Activated CD8-positive, alpha-beta T cell treated with anti-CD3 and anti-CD28 coated beads, Interleukin-2, amount 10 ng/mL, durations not matched to agents 7 days and 5 days (primary cell): ENCODE measurements around the gene WWP2. TPM values are rescaled to one million over a fixed set of nuclear protein-coding genes. Genes with fewer than 3 reads are reported as not detected.
"Not testable (repeated sequence)": the region's sequence is repeated elsewhere in the genome, so short reads cannot be mapped to it uniquely, and the experiment has no call there.

Experiments used
- ATAC-seq: fragments of 150-1000 bp; cut with Tn5 transposase; one replicate; pipeline ENCODE4 v1.10.0; 2021; ENCODE audit warnings: moderate library complexity
- CTCF ChIA-PET: fragments of 350-600 bp; sonication (Branson Sonifier 250); formaldehyde crosslinking; loops from one replicate; lab custom pipeline; 2021; ENCODE audit warnings: antibody characterized with exemption; lab: Charles Lee
- POLR2A ChIA-PET: fragments of 350-600 bp; sonication (Branson Sonifier 250); formaldehyde crosslinking; loops from one replicate; lab custom pipeline; 2021; ENCODE audit warnings: antibody characterized with exemption; lab: Charles Lee
- DNase-seq: peaks from one replicate; pipeline ENCODE4 v3.0.0-alpha.2; 2020
- H3K27ac Mint-ChIP-seq: one replicate; pipeline ENCODE4 v1.8.0; 2021; ENCODE audit warnings: mild to moderate bottlenecking, mixed read lengths
- H3K27me3 Mint-ChIP-seq: one replicate; pipeline ENCODE4 v1.8.0; 2021; ENCODE audit warnings: low read depth, mixed read lengths
- H3K36me3 Mint-ChIP-seq: one replicate; pipeline ENCODE4 v1.8.0; 2021; ENCODE audit warnings: low read depth, mixed read lengths
- H3K4me1 Mint-ChIP-seq: one replicate; pipeline ENCODE4 v1.8.0; 2021; ENCODE audit warnings: low read depth, mixed read lengths
- H3K4me3 Mint-ChIP-seq: one replicate; pipeline ENCODE4 v1.8.0; 2021; ENCODE audit warnings: mild to moderate bottlenecking, mixed read lengths
- H3K9me3 Mint-ChIP-seq: one replicate; pipeline ENCODE4 v1.8.0; 2022; ENCODE audit warnings: mixed read lengths; ENCODE audit not compliant: insufficient read depth
- total RNA-seq, 2 experiments: library from RNA; stranded (reverse); gene quantifications; one replicate each; pipeline ENCODE4 v1.2.3, GENCODE V29; 2021

WWP2 gene
- total RNA-seq, 2 experiments from 2014 or later = 60.1 to 64.5 TPM

- CTCF ChIA-PET = no interaction called here
- DNase-seq (no peak), ATAC-seq (no peak)
- H3K36me3 Mint-ChIP-seq = peaks cover 24% of the 10 kb centered on the region
- no peaks in the 10 kb centered on the region for H3K27me3 Mint-ChIP-seq
- no peak overlapping the region for H3K27ac Mint-ChIP-seq
- H3K9me3 Mint-ChIP-seq = no peaks in the 10 kb centered on the region
- POLR2A ChIA-PET = no interaction called here
- H3K4me1 Mint-ChIP-seq = peaks cover 4% of the 10 kb centered on the region
- H3K4me3 Mint-ChIP-seq = no peak overlapping the region
Measured at GRCh38 chr16:69820926-69821541, 58.9 kb downstream of the WWP2 start.

DNA sequence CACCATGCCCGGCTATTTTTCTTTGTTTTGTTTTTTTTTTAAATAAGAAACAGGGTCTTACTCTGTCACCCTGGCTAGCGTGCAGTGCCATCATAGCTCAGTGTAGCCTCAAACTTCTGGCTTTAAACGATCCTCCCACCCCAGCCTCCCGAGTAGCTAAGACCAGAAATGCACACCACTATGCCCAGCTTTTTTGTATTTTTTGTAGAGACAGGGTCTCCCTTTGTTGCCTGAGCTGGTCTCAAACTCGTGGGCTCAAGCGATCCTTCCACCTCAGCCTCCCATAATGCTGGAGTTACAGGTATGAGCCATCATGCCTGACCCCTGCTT is 59.7 kb downstream of the WWP2 start:
- Mint-ChIP-seq H3K36me3 (peaks cover 21% of the 10 kb centered on the region), H3K27me3 (no peaks in the 10 kb centered on the region), H3K9me3 (no peaks in the 10 kb centered on the region), H3K27ac (no peak overlapping the region), H3K4me3 (no peak overlapping the region), H3K4me1 (peaks cover 4% of the 10 kb centered on the region)
- ATAC-seq (no peak), DNase-seq (no peak)
- POLR2A ChIA-PET = no interaction called here
- CTCF ChIA-PET = no interaction called here

DNA sequence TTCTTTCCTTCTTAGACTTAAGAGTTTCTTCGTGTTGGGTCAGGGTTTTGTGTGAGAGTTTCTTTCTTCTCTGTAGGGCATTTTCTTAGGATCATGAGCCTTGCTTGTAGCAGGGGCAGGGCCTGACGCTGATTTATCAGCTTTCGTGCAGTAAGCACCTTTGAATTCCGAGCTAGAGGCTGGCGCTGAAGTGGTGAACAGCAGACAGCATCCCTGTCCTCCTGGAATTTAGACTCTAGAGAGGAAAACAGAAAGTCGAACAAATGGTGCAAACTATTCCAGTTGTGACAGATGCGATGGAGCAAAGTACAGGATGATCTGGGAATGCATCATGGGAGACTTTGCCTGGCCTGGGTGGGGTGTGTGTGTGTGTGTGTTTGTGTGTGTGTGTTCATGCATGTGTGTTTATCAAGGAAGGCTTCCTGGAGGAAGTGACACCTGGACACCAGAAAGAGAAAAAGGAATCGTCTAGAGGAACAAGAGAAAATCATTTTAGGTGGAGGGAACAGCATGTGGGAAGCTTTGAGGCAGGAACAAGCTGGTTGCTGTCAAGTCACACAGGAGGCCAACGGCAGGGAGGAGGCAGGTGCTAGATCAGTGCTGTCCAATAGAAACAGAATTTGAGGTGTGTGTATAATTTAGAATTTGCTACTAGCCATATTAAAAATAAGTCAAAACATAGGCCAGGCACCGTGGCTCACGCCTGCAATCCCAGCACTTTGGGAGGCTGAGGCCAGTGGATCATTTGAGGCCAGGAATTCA is 60.2 kb downstream of the WWP2 start:
- no peak for ATAC-seq
- Mint-ChIP-seq H3K4me1 (peaks cover 4% of the 10 kb centered on the region), H3K36me3 (peaks cover 19% of the 10 kb centered on the region), H3K4me3 (no peak overlapping the region), H3K27me3 (no peaks in the 10 kb centered on the region), H3K9me3 (no peaks in the 10 kb centered on the region), H3K27ac (no peak overlapping the region)
- no peak for DNase-seq
- ChIA-PET CTCF (no interaction called here), POLR2A (no interaction called here)

DNA sequence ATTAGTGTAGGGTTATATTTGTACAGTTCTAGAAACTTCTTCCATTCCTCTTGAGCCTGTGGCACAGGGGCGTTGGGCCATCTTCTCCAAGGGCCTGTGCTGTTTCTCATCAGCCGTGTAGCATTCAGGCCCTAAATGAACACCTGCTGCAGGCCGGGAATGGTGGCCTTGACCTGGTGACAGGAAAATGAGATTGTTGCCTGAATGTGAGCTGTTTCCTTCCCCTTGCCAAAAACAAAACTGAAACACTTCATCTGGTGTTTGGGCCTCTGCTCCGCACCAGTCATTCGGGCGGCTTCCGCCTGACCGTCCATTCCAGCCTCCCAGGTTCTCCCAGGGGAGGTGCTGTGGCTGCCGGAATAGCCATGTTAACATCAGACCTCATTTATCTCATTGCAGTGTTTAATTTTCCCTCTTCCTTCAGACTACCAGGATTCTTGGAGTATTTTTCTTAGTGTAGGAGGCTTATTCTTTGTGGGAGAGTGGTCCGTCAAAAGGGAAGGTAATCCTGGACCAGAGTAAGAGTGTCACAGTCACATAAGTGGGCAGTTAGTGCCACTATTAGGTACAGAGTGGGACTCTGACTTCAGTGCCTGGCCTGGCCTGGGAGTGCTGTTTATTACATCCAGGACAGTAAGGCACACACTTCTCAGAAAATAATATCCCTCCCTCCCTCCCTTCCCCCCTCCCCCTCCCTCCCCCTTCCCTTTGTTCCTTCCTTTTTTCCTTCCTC is 61.9 kb downstream of the WWP2 start:
- POLR2A ChIA-PET = no interaction called here
- CTCF ChIA-PET = no interaction called here
- Mint-ChIP-seq H3K4me3 (no peak overlapping the region), H3K4me1 (peaks cover 4% of the 10 kb centered on the region), H3K27ac (peak overlapping the region; percentile 67), H3K9me3 (no peaks in the 10 kb centered on the region), H3K27me3 (no peaks in the 10 kb centered on the region), H3K36me3 (peaks cover 5% of the 10 kb centered on the region)
- DNase-seq (no peak), ATAC-seq (no peak)

- H3K9me3 Mint-ChIP-seq, H3K4me3 Mint-ChIP-seq, H3K27ac Mint-ChIP-seq, CTCF ChIA-PET, POLR2A ChIA-PET, DNase-seq, ATAC-seq, H3K4me1 Mint-ChIP-seq, H3K27me3 Mint-ChIP-seq, H3K36me3 Mint-ChIP-seq: not testable (repeated sequence)
Measured at GRCh38 chr16:69824564-69825142, 62.5 kb downstream of the WWP2 start.

GRCh38 chr16:69827524-69827923 is 65.4 kb downstream of the WWP2 start:
- ChIA-PET CTCF (no interaction called here), POLR2A (no interaction called here)
- Mint-ChIP-seq H3K27me3 (no peaks in the 10 kb centered on the region), H3K36me3 (peaks cover under 1% of the 10 kb centered on the region), H3K4me1 (peaks cover 4% of the 10 kb centered on the region), H3K4me3 (no peak overlapping the region), H3K9me3 (no peaks in the 10 kb centered on the region), H3K27ac (no peak overlapping the region)
- DNase-seq (no peak), ATAC-seq (no peak)

GRCh38 chr16:69829338-69829737 is 67.2 kb downstream of the WWP2 start:
- peaks cover 5% of the 10 kb centered on the region for H3K4me1 Mint-ChIP-seq
- H3K27ac Mint-ChIP-seq = no peak overlapping the region
- H3K4me3 Mint-ChIP-seq = no peak overlapping the region
- H3K36me3 Mint-ChIP-seq = no peaks in the 10 kb centered on the region
- DNase-seq (no peak), ATAC-seq (no peak)
- no peaks in the 10 kb centered on the region for H3K27me3 Mint-ChIP-seq
- CTCF ChIA-PET = interaction anchor here (0.6 to 1.2 kb wide), 2 partner anchors 32 to 1319 kb away, joined by 3 to 4 read pairs; no protein-coding TSS in a partner anchor
- POLR2A ChIA-PET = no interaction called here
- H3K9me3 Mint-ChIP-seq = no peaks in the 10 kb centered on the region

DNA sequence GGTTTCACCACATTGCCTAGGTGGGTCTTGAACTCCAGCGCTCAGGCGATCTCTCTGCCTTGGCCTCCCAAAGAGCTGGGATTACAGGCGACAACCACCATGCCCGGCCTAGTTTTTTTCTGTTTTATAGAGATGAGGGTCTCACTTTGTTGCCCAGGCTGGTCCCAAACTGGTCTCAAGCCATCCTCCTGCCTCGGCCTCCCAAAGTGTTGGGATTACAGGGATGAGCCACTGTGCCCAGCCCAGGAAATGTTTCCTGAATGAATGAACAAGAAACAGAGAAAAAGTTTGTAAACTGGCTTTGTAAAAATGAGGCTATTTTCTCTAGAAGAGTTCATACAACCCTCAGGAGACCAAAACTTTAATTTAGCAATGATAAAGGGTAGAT is 68.0 kb downstream of the WWP2 start:
- no peaks in the 10 kb centered on the region for H3K36me3 Mint-ChIP-seq
- H3K27ac Mint-ChIP-seq = no peak overlapping the region
- CTCF ChIA-PET = interaction anchor here (0.6 to 1.2 kb wide), 2 partner anchors 33 to 1320 kb away, joined by 3 to 4 read pairs; no protein-coding TSS in a partner anchor
- POLR2A ChIA-PET = no interaction called here
- no peak overlapping the region for H3K4me3 Mint-ChIP-seq
- ATAC-seq (no peak), DNase-seq (no peak)
- no peaks in the 10 kb centered on the region for H3K9me3 Mint-ChIP-seq
- peaks cover 5% of the 10 kb centered on the region for H3K4me1 Mint-ChIP-seq
- no peaks in the 10 kb centered on the region for H3K27me3 Mint-ChIP-seq

- Mint-ChIP-seq H3K27ac (no peak overlapping the region), H3K27me3 (no peaks in the 10 kb centered on the region), H3K9me3 (no peaks in the 10 kb centered on the region), H3K36me3 (no peaks in the 10 kb centered on the region), H3K4me1 (peaks cover 5% of the 10 kb centered on the region), H3K4me3 (no peak overlapping the region)
- no peak for DNase-seq
- POLR2A ChIA-PET = no interaction called here
- no peak for ATAC-seq
- CTCF ChIA-PET = interaction anchor here (1.2 kb wide), 1 partner anchor 34 kb away, joined by 4 read pairs; no protein-coding TSS in a partner anchor
Measured at GRCh38 chr16:69830534-69831211, 68.5 kb downstream of the WWP2 start.

GRCh38 chr16:69831212-69832123 is 69.3 kb downstream of the WWP2 start:
- no peaks in the 10 kb centered on the region for H3K27me3 Mint-ChIP-seq
- CTCF ChIA-PET = no interaction called here
- peaks cover 5% of the 10 kb centered on the region for H3K4me1 Mint-ChIP-seq
- DNase-seq (no peak), ATAC-seq (no peak)
- H3K36me3 Mint-ChIP-seq = peaks cover 3% of the 10 kb centered on the region
- no peaks in the 10 kb centered on the region for H3K9me3 Mint-ChIP-seq
- POLR2A ChIA-PET = no interaction called here
- no peak overlapping the region for H3K4me3 Mint-ChIP-seq
- no peak overlapping the region for H3K27ac Mint-ChIP-seq
